LNCAP (cell line): Measurements from ENCODE around the gene CLN3.

Experiments used
- CTCF ChIP-seq: fragments of 450-650 bp; IDR thresholded peaks from 2 replicates; pipeline ENCODE4 v1.5.1; 2017; ENCODE audit warnings: mild to moderate bottlenecking

The CLN3 gene

GRCh38 chr16:28498666-28499381 lies 7.0 kb upstream of the CLN3 start:
- TF ChIP-seq CTCF: no peak

DNA sequence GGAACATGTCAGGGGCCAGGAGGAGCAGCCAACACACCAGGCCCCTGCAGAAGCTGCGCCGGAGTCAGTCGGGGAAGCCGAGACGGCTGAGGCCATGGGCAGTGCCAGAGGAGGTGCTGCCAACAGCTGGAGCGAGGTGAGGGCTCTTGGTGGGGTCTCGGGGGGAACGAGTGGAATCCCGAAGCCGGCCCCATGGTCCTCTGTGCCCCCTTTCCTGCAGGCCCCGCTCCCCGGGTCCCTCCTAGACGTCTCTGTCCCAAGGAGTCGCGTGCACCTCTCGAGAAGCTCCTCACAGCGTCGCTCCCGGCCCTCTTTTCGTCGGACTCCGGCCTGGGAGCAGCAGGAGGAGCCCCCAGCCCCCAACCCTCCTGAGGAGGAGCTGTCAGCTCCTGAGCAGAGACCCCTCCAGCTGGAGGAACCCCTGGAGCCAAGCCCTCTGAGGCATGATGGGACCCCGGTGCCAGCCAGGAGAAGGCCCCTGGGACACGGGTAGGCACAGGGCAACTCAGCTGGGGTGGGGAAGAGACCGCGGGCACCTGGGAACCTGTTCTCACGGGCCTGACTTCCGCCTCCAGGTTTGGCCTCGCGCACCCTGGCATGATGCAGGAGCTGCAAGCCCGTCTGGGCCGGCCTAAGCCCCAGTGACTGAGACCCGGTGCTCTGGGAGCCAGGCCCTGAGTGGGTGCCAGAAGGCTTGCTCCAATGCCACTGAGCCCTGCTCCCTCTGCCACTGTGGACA lies 6.2 kb upstream of the CLN3 start:
- TF ChIP-seq CTCF: no peak

DNA sequence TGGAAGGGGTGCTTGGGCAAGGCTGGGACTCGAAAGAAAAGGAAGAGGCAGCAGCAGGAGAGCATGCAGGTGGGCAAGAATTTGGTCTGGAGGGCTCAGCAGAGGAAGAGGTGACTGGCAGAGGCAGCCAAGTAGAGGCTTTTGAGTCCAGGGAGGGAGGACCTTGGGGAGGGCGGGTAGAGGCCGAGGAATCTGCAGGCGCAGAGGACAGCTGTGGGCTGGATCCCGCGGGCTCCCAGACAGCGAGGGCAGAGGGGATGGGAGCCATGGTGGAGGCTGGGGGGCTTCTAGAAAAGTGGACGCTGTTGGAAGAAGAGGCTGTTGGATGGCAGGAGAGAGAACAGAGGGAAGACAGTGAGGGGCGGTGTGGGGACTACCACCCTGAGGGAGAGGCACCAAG lies 5.5 kb upstream of the CLN3 start:
- TF ChIP-seq CTCF: no peak

- TF ChIP-seq CTCF: no peak
Measured at GRCh38 chr16:28496844-28497243, 5.0 kb upstream of the CLN3 start.

DNA sequence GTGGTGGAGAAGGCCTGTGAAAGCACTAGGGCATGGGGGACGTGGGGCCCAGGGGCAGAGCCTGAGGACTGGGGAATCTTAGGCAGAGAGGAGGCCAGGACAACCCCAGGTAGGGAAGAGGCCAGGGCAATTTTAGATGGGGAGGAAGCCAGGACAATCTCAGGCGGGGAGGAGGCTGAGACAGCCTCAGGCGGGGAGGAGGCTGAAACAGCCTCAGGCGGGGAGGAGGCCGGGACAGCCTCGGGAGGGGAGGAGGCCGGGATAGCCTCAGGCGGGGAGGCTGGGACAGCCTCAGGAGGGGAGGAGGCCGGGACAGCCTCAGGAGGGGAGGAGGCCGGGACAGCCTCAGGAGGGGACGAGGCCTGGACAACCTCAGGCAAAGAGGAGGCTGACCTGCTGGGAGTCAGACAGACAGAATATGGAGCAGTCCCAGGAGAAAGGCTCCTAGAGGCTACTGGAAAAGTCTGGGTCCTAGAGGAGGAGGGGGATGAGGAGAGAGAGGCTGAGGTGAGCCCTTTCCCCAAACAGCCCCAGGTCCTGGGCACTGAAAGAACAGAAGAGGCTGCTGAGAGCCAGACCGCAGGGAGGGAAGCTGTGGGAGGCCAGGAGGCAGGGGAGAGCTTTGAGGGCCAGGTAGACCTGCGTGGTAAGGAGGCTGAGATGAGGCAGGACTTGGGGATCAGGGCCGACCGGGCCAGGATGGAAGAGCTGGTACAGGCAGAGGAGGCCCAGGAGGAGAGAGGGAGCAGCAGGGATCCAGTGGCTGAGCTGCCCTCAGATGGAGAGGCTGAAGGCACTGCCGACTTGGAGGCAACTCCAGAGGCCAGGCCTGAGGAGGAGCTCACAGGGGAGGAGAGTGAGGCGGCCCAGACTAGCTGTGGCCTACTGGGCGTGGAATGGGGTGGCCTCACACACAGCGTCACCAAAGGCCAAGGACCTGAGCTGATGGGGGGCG lies 4.2 kb upstream of the CLN3 start:
- no peak for TF ChIP-seq CTCF

- no peak for TF ChIP-seq CTCF
Measured at GRCh38 chr16:28495098-28495793, 3.4 kb upstream of the CLN3 start.
